ENCODE results near the gene NACA. TPM values are rescaled to one million over a fixed set of nuclear protein-coding genes. Genes with fewer than 3 reads are reported as not detected.

NACA gene
- total RNA-seq, 1 donor from 2014 or later: 1,207 TPM

DNA sequence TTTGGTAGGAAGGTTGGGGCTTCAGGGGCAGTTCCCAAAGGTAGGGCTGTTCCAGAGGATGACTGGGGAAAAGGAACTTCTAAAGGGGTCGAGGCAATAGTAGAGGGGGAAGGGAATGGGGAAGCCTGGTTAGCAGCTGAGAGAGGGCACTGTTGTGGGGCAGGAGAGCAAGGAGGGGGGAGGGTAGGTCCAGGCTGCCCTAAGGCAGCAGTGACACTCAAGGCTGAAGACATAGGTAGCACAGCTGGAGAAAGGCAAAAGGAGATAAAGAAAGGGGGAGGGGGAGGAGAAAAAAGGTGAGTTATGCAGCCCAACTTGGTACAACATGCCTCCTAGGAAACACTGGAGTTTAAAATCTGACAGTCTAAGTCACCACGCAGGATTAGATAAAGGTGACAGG, 3.9 kb downstream of the NACA start:
- H3K4me3 ChIP-seq (ENCODE audit: low read depth, low read length): no peak overlapping the region

DNA sequence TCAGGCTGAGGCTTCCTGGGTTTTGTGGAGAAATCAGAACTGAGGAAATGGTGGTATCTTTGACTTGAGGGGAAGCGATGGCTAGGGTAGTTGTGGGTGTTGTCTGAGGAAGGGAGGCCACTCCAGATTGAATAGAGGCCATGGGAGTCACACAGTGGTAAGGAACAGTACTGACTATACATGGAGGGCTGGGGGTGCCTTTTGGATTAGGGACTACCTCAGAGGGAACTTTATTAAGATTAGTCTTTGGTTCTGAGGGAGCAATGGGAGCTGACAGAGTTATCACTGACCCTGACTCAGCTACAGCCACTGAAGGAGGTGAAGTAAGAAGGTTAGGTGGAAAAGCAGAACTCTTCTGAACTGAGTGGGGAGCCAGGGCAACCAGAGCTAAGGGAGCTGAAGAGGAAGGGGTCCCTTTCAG, 4.4 kb downstream of the NACA start:
- peaks cover 7% of the 10 kb centered on the region for H3K36me3 ChIP-seq (ENCODE audit: control insufficient read depth, insufficient read depth, low read length)
- TF ChIP-seq, protein P1, sequence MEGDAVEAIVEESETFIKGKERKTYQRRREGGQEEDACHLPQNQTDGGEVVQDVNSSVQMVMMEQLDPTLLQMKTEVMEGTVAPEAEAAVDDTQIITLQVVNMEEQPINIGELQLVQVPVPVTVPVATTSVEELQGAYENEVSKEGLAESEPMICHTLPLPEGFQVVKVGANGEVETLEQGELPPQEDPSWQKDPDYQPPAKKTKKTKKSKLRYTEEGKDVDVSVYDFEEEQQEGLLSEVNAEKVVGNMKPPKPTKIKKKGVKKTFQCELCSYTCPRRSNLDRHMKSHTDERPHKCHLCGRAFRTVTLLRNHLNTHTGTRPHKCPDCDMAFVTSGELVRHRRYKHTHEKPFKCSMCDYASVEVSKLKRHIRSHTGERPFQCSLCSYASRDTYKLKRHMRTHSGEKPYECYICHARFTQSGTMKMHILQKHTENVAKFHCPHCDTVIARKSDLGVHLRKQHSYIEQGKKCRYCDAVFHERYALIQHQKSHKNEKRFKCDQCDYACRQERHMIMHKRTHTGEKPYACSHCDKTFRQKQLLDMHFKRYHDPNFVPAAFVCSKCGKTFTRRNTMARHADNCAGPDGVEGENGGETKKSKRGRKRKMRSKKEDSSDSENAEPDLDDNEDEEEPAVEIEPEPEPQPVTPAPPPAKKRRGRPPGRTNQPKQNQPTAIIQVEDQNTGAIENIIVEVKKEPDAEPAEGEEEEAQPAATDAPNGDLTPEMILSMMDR (IDR thresholded peaks at IDR 0.05; ENCODE audit: insufficient read depth, low read length, poor library complexity, severe bottlenecking): no peak
- DNase-seq (ENCODE audit: low read depth): no peak
- H3K27me3 ChIP-seq (ENCODE audit: control insufficient read depth, insufficient read depth, low read length): no peaks in the 10 kb centered on the region
- no peak overlapping the region for H3K4me3 ChIP-seq (ENCODE audit: low read depth, low read length)

More for the DNA sequence above, 3.9 kb downstream of the NACA start:
- Histone ChIP-seq H3K27me3 (ENCODE audit: control insufficient read depth, insufficient read depth, low read length) (no peaks in the 10 kb centered on the region), H3K36me3 (ENCODE audit: control insufficient read depth, insufficient read depth, low read length) (peaks cover 5% of the 10 kb centered on the region)
- TF ChIP-seq, protein P1 (IDR thresholded peaks at IDR 0.05; ENCODE audit: insufficient read depth, low read length, poor library complexity, severe bottlenecking): no peak
- DNase-seq (ENCODE audit: low read depth): no peak

DNA sequence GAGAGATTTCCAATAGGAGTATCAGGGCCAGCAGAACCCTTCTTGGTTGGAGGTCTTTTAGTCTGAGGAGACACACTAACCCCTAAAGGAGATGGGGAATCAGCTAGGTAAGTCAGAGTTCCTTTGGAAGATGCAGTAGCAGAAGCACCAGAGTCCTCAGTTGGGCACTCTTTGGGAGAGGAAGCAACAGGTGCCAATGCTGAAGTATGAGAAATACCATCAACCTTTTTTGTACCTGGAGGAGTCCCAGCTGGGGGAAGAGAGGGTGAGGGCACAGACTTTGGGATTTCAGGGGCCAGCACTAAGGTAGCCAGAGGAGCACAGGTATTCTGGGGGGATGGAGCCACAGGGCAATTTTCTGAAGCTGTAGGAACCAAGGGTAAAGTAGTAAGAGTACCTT, 6.0 kb downstream of the NACA start:
- Histone ChIP-seq H3K4me3 (ENCODE audit: low read depth, low read length) (no peak overlapping the region), H3K36me3 (ENCODE audit: control insufficient read depth, insufficient read depth, low read length) (peaks cover 7% of the 10 kb centered on the region), H3K27me3 (ENCODE audit: control insufficient read depth, insufficient read depth, low read length) (no peaks in the 10 kb centered on the region)
- no peak for DNase-seq (ENCODE audit: low read depth)
- TF ChIP-seq, protein P1 (IDR thresholded peaks at IDR 0.05; ENCODE audit: insufficient read depth, low read length, poor library complexity, severe bottlenecking): no peak

DNA sequence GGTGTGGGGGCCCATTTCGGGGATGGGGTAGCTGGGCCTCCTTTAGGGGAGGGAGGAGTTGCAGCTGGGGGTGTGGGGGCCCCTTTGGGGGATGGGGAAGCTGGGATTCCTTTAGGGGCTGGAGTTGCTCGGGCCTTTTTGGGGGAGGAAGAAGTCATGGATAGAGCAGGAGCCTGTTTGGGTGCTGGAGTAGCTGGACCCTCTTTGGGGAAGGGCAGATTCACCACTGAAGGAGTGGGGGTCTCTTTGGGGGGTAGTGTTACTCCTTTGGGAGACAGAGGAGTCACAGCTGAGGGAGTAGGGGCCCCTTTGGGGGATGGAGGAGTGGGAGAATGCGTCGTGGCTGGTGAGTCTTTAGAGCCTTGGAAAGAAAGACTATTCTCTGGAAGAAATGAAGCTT, 6.5 kb downstream of the NACA start:
- no peak for DNase-seq (ENCODE audit: low read depth)
- no peaks in the 10 kb centered on the region for H3K27me3 ChIP-seq (ENCODE audit: control insufficient read depth, insufficient read depth, low read length)
- H3K4me3 ChIP-seq (ENCODE audit: low read depth, low read length): no peak overlapping the region
- peaks cover 5% of the 10 kb centered on the region for H3K36me3 ChIP-seq (ENCODE audit: control insufficient read depth, insufficient read depth, low read length)
- TF ChIP-seq, protein P1 (IDR thresholded peaks at IDR 0.05; ENCODE audit: insufficient read depth, low read length, poor library complexity, severe bottlenecking): no peak

DNA sequence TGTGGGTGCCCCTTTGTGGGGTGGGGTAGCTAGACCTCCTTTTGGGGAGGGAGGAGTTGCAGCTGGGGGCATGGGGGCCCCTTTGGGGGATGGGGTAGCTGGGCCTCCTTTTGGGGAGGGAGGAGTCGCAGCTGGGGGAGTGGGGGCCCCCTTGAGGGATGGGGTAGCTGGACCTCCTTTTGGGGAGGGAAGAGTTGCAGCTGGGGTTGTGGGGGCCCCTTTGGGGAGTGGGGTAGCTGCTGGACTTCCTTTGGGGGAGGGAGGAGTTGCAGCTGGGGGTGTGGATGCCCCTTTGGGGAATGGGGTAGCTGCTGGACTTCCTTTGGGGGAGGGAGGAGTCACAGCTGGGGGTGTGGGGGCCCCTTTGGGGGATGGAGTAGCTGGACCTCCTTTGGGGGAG, 7.0 kb downstream of the NACA start:
- DNase-seq (ENCODE audit: low read depth): no peak
- TF ChIP-seq, protein P1 (IDR thresholded peaks at IDR 0.05; ENCODE audit: insufficient read depth, low read length, poor library complexity, severe bottlenecking): no peak
- no peak overlapping the region for H3K4me3 ChIP-seq (ENCODE audit: low read depth, low read length)
- H3K27me3 ChIP-seq (ENCODE audit: control insufficient read depth, insufficient read depth, low read length): no peaks in the 10 kb centered on the region
- peaks cover 5% of the 10 kb centered on the region for H3K36me3 ChIP-seq (ENCODE audit: control insufficient read depth, insufficient read depth, low read length)
